K562 (cell line): ENCODE measurements around the gene CLP1. TPM values are rescaled to one million over a fixed set of nuclear protein-coding genes. Genes with fewer than 3 reads are reported as not detected.

ENCODE experiments used
- C11orf30 ChIP-seq: fragments of 450-650 bp; IDR thresholded peaks from 2 replicates; pipeline ENCODE4 v1.6.1; 2016; ENCODE audit warnings: low read depth, mild to moderate bottlenecking
- DDX20 ChIP-seq: fragments of 450-650 bp; IDR thresholded peaks from 2 replicates; pipeline ENCODE4 v1.6.1; 2016; ENCODE audit warnings: missing genetic modification characterization, low read depth, mild to moderate bottlenecking, missing compliant biosample characterization, moderate library complexity
- MCM5 ChIP-seq: fragments of 450-650 bp; IDR thresholded peaks from 2 replicates; pipeline ENCODE4 v1.6.1; 2016; ENCODE audit warnings: low read depth
- PHTF2 ChIP-seq: fragments of 250-450 bp; sonication (Bioruptor Pico); IDR thresholded peaks from 2 replicates; pipeline ENCODE4 v1.5.0; 2021; ENCODE audit warnings: mild to moderate bottlenecking
- POLR3A ChIP-seq: IDR thresholded peaks from 2 replicates; pipeline ENCODE4 v1.6.1; 2011; ENCODE audit warnings: borderline replicate concordance, mild to moderate bottlenecking, moderate library complexity; ENCODE audit not compliant: insufficient read length, insufficient read depth; ENCODE audit errors: extremely low read depth
- RCOR1 ChIP-seq, 2 experiments: IDR thresholded peaks; 2 replicates each; pipeline ENCODE4 v1.6.1; 2012; ENCODE audit warnings: low read depth in 2 of 2, low read length in 2 of 2, borderline replicate concordance in 1 of 2, improper control_type of control experiment in 1 of 2
- THRAP3 ChIP-seq: fragments of 450-650 bp; IDR thresholded peaks from 2 replicates; pipeline ENCODE4 v1.6.1; 2016; ENCODE audit warnings: mild to moderate bottlenecking, inconsistent platforms, borderline replicate concordance
- WHSC1 ChIP-seq: IDR thresholded peaks from one replicate; pipeline ENCODE4 v1.6.1; 2012; ENCODE audit warnings: low read length, control low read depth, inconsistent platforms
- ZBTB17 ChIP-seq: fragments of 450-650 bp; formaldehyde crosslinking; IDR thresholded peaks from 2 replicates; pipeline ENCODE4 v1.4.0; 2020; ENCODE audit warnings: mild to moderate bottlenecking
- ZNF133 ChIP-seq: fragments of 250-450 bp; sonication (Bioruptor Pico); IDR thresholded peaks from 2 replicates; pipeline ENCODE4 v1.4.0; 2020; ENCODE audit warnings: mild to moderate bottlenecking
- ZNF175 ChIP-seq: fragments of 200-800 bp; sonication (Bioruptor generic); IDR thresholded peaks from 2 replicates; pipeline ENCODE4 v1.6.1; 2016; ENCODE audit warnings: low read depth, mild to moderate bottlenecking, missing genetic modification characterization, missing compliant biosample characterization
- ZNF282 ChIP-seq: sonication (generic); formaldehyde crosslinking; IDR thresholded peaks from 2 replicates; pipeline ENCODE4 v1.8.1; 2023; ENCODE audit warnings: missing genetic modification reagents
- ZNF57 ChIP-seq: fragments of 450-650 bp; formaldehyde crosslinking; IDR thresholded peaks from 2 replicates; pipeline ENCODE4 v1.4.0; 2020; ENCODE audit warnings: mild to moderate bottlenecking, moderate library complexity
- polyA plus RNA-seq, 8 experiments: library from polyadenylated mRNA; depleted of rRNA in 4 of 8; stranded (reverse) in 5 of 8; unstranded in 3 of 8; fragments of >200 nt; fragmentation: Nextera tagmentation in 2 of 8; fragmentation: Illumina TruSeq in 1 of 8; extraction: Ambion mirVana in 2 of 8; extraction: Trizol in 1 of 8; gene quantifications; 2 replicates each; pipeline versions ENCODE4 v1.2.1 to v1.2.3, GENCODE V29; 2011 to 2014; ENCODE audit warnings: inconsistent platforms in 1 of 8, missing spikeins in 1 of 8
- total RNA-seq, 7 experiments: library from RNA; depleted of rRNA in 6 of 7; stranded (reverse); fragments of >200 nt in 6 of 7; fragmentation: Illumina TruSeq in 2 of 7; extraction: Trizol in 2 of 7; gene quantifications; 2 replicates each; pipeline versions ENCODE4 v1.2.1 to v1.2.3, GENCODE V29; 2011 to 2021; ENCODE audit warnings: low replicate concordance in 1 of 7
- TF ChIP-seq, protein P1 (sequence below): fragments of 450-650 bp; formaldehyde crosslinking; IDR thresholded peaks from 2 replicates; pipeline ENCODE4 v1.4.0; 2020; ENCODE audit warnings: mild to moderate bottlenecking, moderate library complexity
- TF ChIP-seq, protein P2 (sequence below): fragments of 200-400 bp; formaldehyde crosslinking; IDR thresholded peaks from 2 replicates; pipeline ENCODE4 v1.6.1; 2017; ENCODE audit warnings: mild to moderate bottlenecking, low read depth, low read length, moderate library complexity
- TF ChIP-seq, protein P3 (sequence below): fragments of 250-450 bp; sonication (Bioruptor Pico); IDR thresholded peaks from 2 replicates; pipeline ENCODE4 v1.8.0; 2021; ENCODE audit warnings: moderate library complexity, mild to moderate bottlenecking, inconsistent platforms
- TF ChIP-seq, protein P4 (sequence below): sonication (generic); formaldehyde crosslinking; IDR thresholded peaks from 2 replicates; pipeline ENCODE4 v1.4.0; 2020; ENCODE audit warnings: mild to moderate bottlenecking, missing genetic modification reagents
- TF ChIP-seq, protein P5 (sequence below): sonication (generic); formaldehyde crosslinking; IDR thresholded peaks from 2 replicates; pipeline ENCODE4 v1.8.1; 2022; ENCODE audit warnings: missing genetic modification reagents

The CLP1 gene
- total and polyA plus RNA-seq, 9 of the 15 experiments (the other 6 are each of a cell fraction or from before 2014, with no cell fraction given): 19.1 to 46.2 (median 27.8) TPM

DNA sequence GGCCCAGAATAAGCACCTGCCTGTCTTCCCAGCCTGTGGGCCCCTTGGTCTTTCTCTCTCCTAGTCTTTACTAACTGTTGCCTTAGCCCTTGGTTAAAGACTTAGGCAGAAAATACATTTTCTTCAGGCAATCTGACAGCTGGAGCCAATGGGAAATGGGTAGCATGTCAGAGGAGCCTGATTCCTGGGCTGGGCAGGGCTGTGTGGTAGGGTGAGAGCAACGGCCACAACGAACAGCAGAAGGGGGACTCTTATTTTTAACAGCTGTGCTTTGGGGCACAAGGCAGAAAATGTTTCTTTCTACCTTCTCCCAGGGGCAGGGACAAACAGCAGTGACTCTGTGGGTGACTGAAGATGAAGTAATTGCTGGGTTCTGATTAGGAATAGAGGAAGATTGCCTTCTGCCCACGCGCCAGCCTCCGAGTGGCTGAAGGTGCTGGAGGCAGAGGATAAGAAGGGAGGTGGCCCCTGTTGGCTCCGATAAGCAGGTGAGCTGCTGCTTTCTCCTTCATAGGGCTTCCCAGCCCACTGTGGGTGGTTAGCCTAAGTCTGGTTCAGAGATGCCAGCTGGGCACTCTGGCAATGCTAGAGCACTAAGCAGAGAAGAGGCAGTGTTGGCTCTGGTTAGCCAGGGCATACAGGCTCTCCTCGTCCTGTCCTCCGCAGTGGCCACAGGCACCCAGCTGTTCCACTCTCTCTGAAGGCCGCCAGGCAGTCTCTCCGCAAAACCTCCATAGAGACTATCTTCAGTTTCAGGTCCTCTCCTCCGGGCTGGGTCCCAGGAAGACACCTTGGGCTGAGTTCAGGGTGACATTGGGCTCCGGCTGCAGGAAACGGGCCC, 9.4 kb upstream of the CLP1 start (continued):
- no peak for TF ChIP-seq ZNF282 (CRISPR knock-in tag)
- no peak for TF ChIP-seq PHTF2
- no peak for TF ChIP-seq THRAP3
- peak; percentile 24; the same call in 1 of the 2 replicates for TF ChIP-seq ZBTB17 (CRISPR knock-in tag)
- no peak for TF ChIP-seq ZNF57 (CRISPR knock-in tag)
- TF ChIP-seq, protein P1, sequence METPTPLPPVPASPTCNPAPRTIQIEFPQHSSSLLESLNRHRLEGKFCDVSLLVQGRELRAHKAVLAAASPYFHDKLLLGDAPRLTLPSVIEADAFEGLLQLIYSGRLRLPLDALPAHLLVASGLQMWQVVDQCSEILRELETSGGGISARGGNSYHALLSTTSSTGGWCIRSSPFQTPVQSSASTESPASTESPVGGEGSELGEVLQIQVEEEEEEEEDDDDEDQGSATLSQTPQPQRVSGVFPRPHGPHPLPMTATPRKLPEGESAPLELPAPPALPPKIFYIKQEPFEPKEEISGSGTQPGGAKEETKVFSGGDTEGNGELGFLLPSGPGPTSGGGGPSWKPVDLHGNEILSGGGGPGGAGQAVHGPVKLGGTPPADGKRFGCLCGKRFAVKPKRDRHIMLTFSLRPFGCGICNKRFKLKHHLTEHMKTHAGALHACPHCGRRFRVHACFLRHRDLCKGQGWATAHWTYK (CRISPR knock-in tag): 0 out of 2 replicates have a peak, but pooled peaks have one; percentile 40
- TF ChIP-seq POLR3A: no peak
- TF ChIP-seq, protein P2, sequence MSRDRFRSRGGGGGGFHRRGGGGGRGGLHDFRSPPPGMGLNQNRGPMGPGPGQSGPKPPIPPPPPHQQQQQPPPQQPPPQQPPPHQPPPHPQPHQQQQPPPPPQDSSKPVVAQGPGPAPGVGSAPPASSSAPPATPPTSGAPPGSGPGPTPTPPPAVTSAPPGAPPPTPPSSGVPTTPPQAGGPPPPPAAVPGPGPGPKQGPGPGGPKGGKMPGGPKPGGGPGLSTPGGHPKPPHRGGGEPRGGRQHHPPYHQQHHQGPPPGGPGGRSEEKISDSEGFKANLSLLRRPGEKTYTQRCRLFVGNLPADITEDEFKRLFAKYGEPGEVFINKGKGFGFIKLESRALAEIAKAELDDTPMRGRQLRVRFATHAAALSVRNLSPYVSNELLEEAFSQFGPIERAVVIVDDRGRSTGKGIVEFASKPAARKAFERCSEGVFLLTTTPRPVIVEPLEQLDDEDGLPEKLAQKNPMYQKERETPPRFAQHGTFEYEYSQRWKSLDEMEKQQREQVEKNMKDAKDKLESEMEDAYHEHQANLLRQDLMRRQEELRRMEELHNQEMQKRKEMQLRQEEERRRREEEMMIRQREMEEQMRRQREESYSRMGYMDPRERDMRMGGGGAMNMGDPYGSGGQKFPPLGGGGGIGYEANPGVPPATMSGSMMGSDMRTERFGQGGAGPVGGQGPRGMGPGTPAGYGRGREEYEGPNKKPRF: no peak
- TF ChIP-seq, protein P3, sequence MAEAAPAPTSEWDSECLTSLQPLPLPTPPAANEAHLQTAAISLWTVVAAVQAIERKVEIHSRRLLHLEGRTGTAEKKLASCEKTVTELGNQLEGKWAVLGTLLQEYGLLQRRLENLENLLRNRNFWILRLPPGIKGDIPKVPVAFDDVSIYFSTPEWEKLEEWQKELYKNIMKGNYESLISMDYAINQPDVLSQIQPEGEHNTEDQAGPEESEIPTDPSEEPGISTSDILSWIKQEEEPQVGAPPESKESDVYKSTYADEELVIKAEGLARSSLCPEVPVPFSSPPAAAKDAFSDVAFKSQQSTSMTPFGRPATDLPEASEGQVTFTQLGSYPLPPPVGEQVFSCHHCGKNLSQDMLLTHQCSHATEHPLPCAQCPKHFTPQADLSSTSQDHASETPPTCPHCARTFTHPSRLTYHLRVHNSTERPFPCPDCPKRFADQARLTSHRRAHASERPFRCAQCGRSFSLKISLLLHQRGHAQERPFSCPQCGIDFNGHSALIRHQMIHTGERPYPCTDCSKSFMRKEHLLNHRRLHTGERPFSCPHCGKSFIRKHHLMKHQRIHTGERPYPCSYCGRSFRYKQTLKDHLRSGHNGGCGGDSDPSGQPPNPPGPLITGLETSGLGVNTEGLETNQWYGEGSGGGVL (CRISPR knock-in tag): no peak
- peak; percentile 74; the same call in 1 of the 2 replicates for TF ChIP-seq ZNF175 (CRISPR knock-in tag)
- TF ChIP-seq, protein P4, sequence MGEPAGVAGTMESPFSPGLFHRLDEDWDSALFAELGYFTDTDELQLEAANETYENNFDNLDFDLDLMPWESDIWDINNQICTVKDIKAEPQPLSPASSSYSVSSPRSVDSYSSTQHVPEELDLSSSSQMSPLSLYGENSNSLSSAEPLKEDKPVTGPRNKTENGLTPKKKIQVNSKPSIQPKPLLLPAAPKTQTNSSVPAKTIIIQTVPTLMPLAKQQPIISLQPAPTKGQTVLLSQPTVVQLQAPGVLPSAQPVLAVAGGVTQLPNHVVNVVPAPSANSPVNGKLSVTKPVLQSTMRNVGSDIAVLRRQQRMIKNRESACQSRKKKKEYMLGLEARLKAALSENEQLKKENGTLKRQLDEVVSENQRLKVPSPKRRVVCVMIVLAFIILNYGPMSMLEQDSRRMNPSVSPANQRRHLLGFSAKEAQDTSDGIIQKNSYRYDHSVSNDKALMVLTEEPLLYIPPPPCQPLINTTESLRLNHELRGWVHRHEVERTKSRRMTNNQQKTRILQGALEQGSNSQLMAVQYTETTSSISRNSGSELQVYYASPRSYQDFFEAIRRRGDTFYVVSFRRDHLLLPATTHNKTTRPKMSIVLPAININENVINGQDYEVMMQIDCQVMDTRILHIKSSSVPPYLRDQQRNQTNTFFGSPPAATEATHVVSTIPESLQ (CRISPR knock-in tag): no peak
- no peak for TF ChIP-seq WHSC1
- TF ChIP-seq, protein P5, sequence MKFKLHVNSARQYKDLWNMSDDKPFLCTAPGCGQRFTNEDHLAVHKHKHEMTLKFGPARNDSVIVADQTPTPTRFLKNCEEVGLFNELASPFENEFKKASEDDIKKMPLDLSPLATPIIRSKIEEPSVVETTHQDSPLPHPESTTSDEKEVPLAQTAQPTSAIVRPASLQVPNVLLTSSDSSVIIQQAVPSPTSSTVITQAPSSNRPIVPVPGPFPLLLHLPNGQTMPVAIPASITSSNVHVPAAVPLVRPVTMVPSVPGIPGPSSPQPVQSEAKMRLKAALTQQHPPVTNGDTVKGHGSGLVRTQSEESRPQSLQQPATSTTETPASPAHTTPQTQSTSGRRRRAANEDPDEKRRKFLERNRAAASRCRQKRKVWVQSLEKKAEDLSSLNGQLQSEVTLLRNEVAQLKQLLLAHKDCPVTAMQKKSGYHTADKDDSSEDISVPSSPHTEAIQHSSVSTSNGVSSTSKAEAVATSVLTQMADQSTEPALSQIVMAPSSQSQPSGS (CRISPR knock-in tag): no peak
- TF ChIP-seq ZNF133 (CRISPR knock-in tag): no peak
- TF ChIP-seq DDX20 (tag): no peak
- no peak for TF ChIP-seq C11orf30
- TF ChIP-seq RCOR1 (IDR thresholded peaks at IDR 0.05; ENCODE audit: borderline replicate concordance in 1 of 2, low read depth in 2 of 2, low read length in 2 of 2): peak; percentile 96 to 99
- TF ChIP-seq MCM5: no peak
